ENCODE measurements around the gene EXOSC10. TPM values are rescaled to one million over a fixed set of nuclear protein-coding genes. Genes with fewer than 3 reads are reported as not detected.
"Not testable (repeated sequence)": the region's sequence is repeated elsewhere in the genome, so short reads cannot be mapped to it uniquely, and the experiment has no call there.

The EXOSC10 gene
- total RNA-seq, 2 experiments from 2014 or later, result 74.3 to 89.6 TPM

- Mint-ChIP-seq H3K9me3 (ENCODE audit: low read depth) (no peaks in the 10 kb centered on the region), H3K4me1 (peaks cover 22% of the 10 kb centered on the region), H3K4me3 (no peak overlapping the region), H3K27ac (no peak overlapping the region), H3K27me3 (no peaks in the 10 kb centered on the region), H3K36me3 (ENCODE audit: low read depth) (peaks cover 38% of the 10 kb centered on the region)
- no peak for DNase-seq
- intact Hi-C loops (cut with DNase I, micrococcal nuclease), result no loop called here
- no peak for ATAC-seq
- POLR2A ChIA-PET, result no interaction called here
- CTCF ChIA-PET, result interaction anchor here (0.6 to 1.4 kb wide), 3 partner anchors 10 to 34 kb away, joined by 3 to 10 read pairs (median 3); no protein-coding TSS in a partner anchor
Measured at GRCh38 chr1:11027316-11027715, 72.4 kb downstream of the EXOSC10 start.

DNA sequence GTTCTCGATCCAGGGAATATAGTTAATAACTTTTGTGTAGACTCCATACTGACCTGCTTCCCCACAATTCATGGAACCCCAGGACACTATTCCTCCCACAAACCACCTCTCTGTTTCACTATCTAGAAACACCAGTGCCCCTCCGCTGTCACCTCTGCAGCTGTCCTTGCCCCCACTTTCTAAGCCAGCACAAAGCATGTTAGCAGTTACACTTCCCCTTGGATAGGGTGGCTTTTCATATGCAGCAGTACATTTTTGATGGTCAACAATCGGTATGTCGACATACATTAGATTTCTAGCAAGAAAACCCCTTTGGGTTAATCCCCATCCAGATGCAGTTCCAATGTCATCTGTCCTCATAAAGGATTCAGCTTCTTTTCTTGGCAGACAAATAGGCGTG is 72.8 kb downstream of the EXOSC10 start:
- no peaks in the 10 kb centered on the region for H3K27me3 Mint-ChIP-seq
- peaks cover 42% of the 10 kb centered on the region for H3K36me3 Mint-ChIP-seq (ENCODE audit: low read depth)
- DNase-seq, result no peak
- peaks cover 22% of the 10 kb centered on the region for H3K4me1 Mint-ChIP-seq
- H3K27ac Mint-ChIP-seq, result no peak overlapping the region
- no peak overlapping the region for H3K4me3 Mint-ChIP-seq
- no peak for ATAC-seq
- H3K9me3 Mint-ChIP-seq (ENCODE audit: low read depth), result no peaks in the 10 kb centered on the region
- POLR2A ChIA-PET, result no interaction called here
- CTCF ChIA-PET, result interaction anchor here (0.6 to 1.4 kb wide), 3 partner anchors 11 to 34 kb away, joined by 3 to 10 read pairs (median 3); no protein-coding TSS in a partner anchor
- intact Hi-C loops (cut with DNase I, micrococcal nuclease), result no loop called here

DNA sequence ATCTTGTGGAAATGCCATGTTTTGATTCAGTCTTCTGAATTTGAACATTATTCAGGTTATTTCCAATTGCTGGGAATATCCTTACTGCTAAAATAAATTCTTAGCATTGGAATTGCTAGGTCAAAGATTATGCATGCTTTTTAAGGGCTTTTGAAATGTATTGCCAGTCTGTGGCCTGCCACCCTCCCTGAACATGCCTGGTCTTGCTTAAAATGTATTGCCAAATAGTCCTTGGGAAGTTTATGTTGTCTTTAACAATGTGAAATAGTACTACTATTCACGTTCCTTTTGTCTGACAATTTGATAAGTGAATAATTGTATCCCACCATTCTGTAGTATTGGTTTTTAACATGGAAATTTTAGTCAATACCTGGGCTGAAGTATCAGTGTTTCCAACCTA is 73.6 kb downstream of the EXOSC10 start:
- ATAC-seq (no peak), DNase-seq (no peak)
- Mint-ChIP-seq H3K4me1 (peaks cover 22% of the 10 kb centered on the region), H3K4me3 (no peak overlapping the region), H3K27ac (peak overlapping the region; percentile 32), H3K36me3 (ENCODE audit: low read depth) (peaks cover 51% of the 10 kb centered on the region), H3K27me3 (no peaks in the 10 kb centered on the region), H3K9me3 (ENCODE audit: low read depth) (no peaks in the 10 kb centered on the region)
- intact Hi-C loops (cut with DNase I, micrococcal nuclease), result no loop called here
- CTCF ChIA-PET, result interaction anchor here (0.9 kb wide), 1 partner anchor 11 kb away, joined by 6 read pairs; no protein-coding TSS in a partner anchor
- POLR2A ChIA-PET, result no interaction called here

GRCh38 chr1:11025618-11026017 is 74.1 kb downstream of the EXOSC10 start:
- peaks cover 54% of the 10 kb centered on the region for H3K36me3 Mint-ChIP-seq (ENCODE audit: low read depth)
- H3K27ac Mint-ChIP-seq, result no peak overlapping the region
- no peak overlapping the region for H3K4me3 Mint-ChIP-seq
- intact Hi-C loops (cut with DNase I, micrococcal nuclease), result no loop called here
- ATAC-seq, result no peak
- H3K27me3 Mint-ChIP-seq, result no peaks in the 10 kb centered on the region
- ChIA-PET CTCF (interaction anchor here (0.9 kb wide), 1 partner anchor 11 kb away, joined by 6 read pairs; no protein-coding TSS in a partner anchor), POLR2A (no interaction called here)
- no peaks in the 10 kb centered on the region for H3K9me3 Mint-ChIP-seq (ENCODE audit: low read depth)
- DNase-seq, result no peak
- peaks cover 22% of the 10 kb centered on the region for H3K4me1 Mint-ChIP-seq

DNA sequence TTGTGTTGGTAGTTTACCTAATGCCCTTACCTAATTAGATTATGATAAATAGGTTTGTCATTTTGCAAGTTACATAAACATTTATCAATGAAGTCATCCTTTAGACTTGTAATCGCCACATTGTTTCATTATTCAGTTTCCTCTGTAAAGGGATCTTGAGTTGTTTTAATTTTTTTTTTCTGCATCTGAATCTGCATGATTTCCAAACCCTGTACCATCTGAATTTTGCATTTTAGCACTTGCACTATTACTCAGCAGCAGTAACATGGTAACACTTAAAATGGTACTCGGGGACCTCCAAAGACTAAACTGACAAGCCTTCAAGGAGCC is 74.8 kb downstream of the EXOSC10 start:
- ChIA-PET POLR2A (interaction anchor here (0.6 kb wide), 1 partner anchor 75 kb away, joined by 10 read pairs; the partner anchor contains the start of gene EXOSC10), CTCF (interaction anchor here (0.7 kb wide), 1 partner anchor 13 kb away, joined by 3 read pairs; no protein-coding TSS in a partner anchor)
- intact Hi-C loops (cut with DNase I, micrococcal nuclease), result no loop called here
- Mint-ChIP-seq H3K4me1 (peaks cover 22% of the 10 kb centered on the region), H3K9me3 (ENCODE audit: low read depth) (no peaks in the 10 kb centered on the region), H3K27me3 (no peaks in the 10 kb centered on the region), H3K4me3 (no peak overlapping the region), H3K36me3 (ENCODE audit: low read depth) (peaks cover 58% of the 10 kb centered on the region), H3K27ac (peak overlapping the region; percentile 27)
- DNase-seq (no peak), ATAC-seq (no peak)

- DNase-seq (no peak), ATAC-seq (no peak)
- peaks cover 22% of the 10 kb centered on the region for H3K4me1 Mint-ChIP-seq
- peaks cover 60% of the 10 kb centered on the region for H3K36me3 Mint-ChIP-seq (ENCODE audit: low read depth)
- POLR2A ChIA-PET, result interaction anchor here (0.6 kb wide), 1 partner anchor 76 kb away, joined by 10 read pairs; the partner anchor contains the start of gene EXOSC10
- peak overlapping the region; percentile 27 for H3K27ac Mint-ChIP-seq
- no peaks in the 10 kb centered on the region for H3K9me3 Mint-ChIP-seq (ENCODE audit: low read depth)
- no peak overlapping the region for H3K4me3 Mint-ChIP-seq
- no peaks in the 10 kb centered on the region for H3K27me3 Mint-ChIP-seq
- intact Hi-C loops (cut with DNase I, micrococcal nuclease), result no loop called here
- CTCF ChIA-PET, result interaction anchor here (0.6 to 1.3 kb wide), 4 partner anchors 12 to 259 kb away, joined by 3 to 6 read pairs (median 4); no protein-coding TSS in a partner anchor
Measured at GRCh38 chr1:11024154-11024873, 75.4 kb downstream of the EXOSC10 start.

GRCh38 chr1:11023201-11023600 is 76.5 kb downstream of the EXOSC10 start:
- intact Hi-C loops (cut with DNase I, micrococcal nuclease), result no loop called here
- peaks cover 70% of the 10 kb centered on the region for H3K36me3 Mint-ChIP-seq (ENCODE audit: low read depth)
- no peak for ATAC-seq
- H3K4me1 Mint-ChIP-seq, result peaks cover 27% of the 10 kb centered on the region
- H3K9me3 Mint-ChIP-seq (ENCODE audit: low read depth), result no peaks in the 10 kb centered on the region
- H3K4me3 Mint-ChIP-seq, result no peak overlapping the region
- no peak for DNase-seq
- peak overlapping the region; percentile 5 for H3K27ac Mint-ChIP-seq
- ChIA-PET CTCF (interaction anchor here (1.2 to 2.2 kb wide), 3 partner anchors 14 to 260 kb away, joined by 4 to 11 read pairs (median 6); no protein-coding TSS in a partner anchor), POLR2A (no interaction called here)
- no peaks in the 10 kb centered on the region for H3K27me3 Mint-ChIP-seq

GRCh38 chr1:11019971-11020370 is 79.7 kb downstream of the EXOSC10 start:
- POLR2A ChIA-PET, result no interaction called here
- CTCF ChIA-PET, result interaction anchor here (0.7 kb wide), 1 partner anchor 18 kb away, joined by 3 read pairs; no protein-coding TSS in a partner anchor
- ATAC-seq, result no peak
- intact Hi-C loops (cut with DNase I, micrococcal nuclease), result loop anchor here in 1 of 2 experiments (10.0 kb wide), 1 partner anchor 505 kb away; no protein-coding TSS in a partner anchor
- no peak overlapping the region for H3K27ac Mint-ChIP-seq
- no peak overlapping the region for H3K4me3 Mint-ChIP-seq
- no peaks in the 10 kb centered on the region for H3K9me3 Mint-ChIP-seq (ENCODE audit: low read depth)
- DNase-seq, result no peak
- peaks cover 75% of the 10 kb centered on the region for H3K36me3 Mint-ChIP-seq (ENCODE audit: low read depth)
- no peaks in the 10 kb centered on the region for H3K27me3 Mint-ChIP-seq
- H3K4me1 Mint-ChIP-seq, result peaks cover 37% of the 10 kb centered on the region

GRCh38 chr1:11019358-11019757 is 80.3 kb downstream of the EXOSC10 start:
- CTCF ChIA-PET; H3K4me3 Mint-ChIP-seq; POLR2A ChIA-PET; H3K27me3 Mint-ChIP-seq; DNase-seq; ATAC-seq; H3K9me3 Mint-ChIP-seq (ENCODE audit: low read depth); H3K27ac Mint-ChIP-seq: not testable (repeated sequence)
- H3K36me3 Mint-ChIP-seq (ENCODE audit: low read depth), result peaks cover 75% of the 10 kb centered on the region
- intact Hi-C loops (cut with DNase I, micrococcal nuclease), result loop anchor here in 1 of 2 experiments (10.0 kb wide), 1 partner anchor 505 kb away; no protein-coding TSS in a partner anchor
- peaks cover 37% of the 10 kb centered on the region for H3K4me1 Mint-ChIP-seq

Other genes starting within 250 kb of the EXOSC10 start
- gene TARDBP, start 87.2 kb downstream of the EXOSC10 start, total RNA-seq, result 100 to 1,000 TPM; 180 to 190 TPM
- gene MASP2, start 52.6 kb downstream of the EXOSC10 start, total RNA-seq, result not detected
- gene SRM, start 39.9 kb downstream of the EXOSC10 start, total RNA-seq, result 100 to 1,000 TPM; 180 to 242 TPM
- not detected for gene ANGPTL7, start 89.5 kb upstream of the EXOSC10 start, total RNA-seq
- gene MTOR, start 162.7 kb upstream of the EXOSC10 start, total RNA-seq, result 10 to 100 TPM; 32.3 to 36.3 TPM
- gene UBIAD1, start 173.3 kb upstream of the EXOSC10 start, total RNA-seq, result 10 to 100 TPM; 29.2 to 32.0 TPM